Neural progenitor cell (in vitro differentiated cells): ENCODE measurements around the gene PCDHGB3.

ENCODE experiments used
- EZH2 ChIP-seq: fragments of 200-600 bp; sonication (generic); IDR thresholded peaks from 2 replicates; pipeline ENCODE4 v1.6.1; 2017; ENCODE audit warnings: antibody characterized with exemption, mild to moderate bottlenecking, moderate library complexity
- EZH2phosphoT487 ChIP-seq: fragments of 200-600 bp; sonication (generic); IDR thresholded peaks from 2 replicates; pipeline ENCODE4 v1.6.1; 2017; ENCODE audit warnings: antibody characterized with exemption
- TF ChIP-seq, protein P1 (sequence below): fragments of 200-600 bp; sonication (generic); IDR thresholded peaks from 2 replicates; pipeline ENCODE4 v1.5.1; 2017; ENCODE audit warnings: antibody characterized with exemption, mild to moderate bottlenecking

DNA sequence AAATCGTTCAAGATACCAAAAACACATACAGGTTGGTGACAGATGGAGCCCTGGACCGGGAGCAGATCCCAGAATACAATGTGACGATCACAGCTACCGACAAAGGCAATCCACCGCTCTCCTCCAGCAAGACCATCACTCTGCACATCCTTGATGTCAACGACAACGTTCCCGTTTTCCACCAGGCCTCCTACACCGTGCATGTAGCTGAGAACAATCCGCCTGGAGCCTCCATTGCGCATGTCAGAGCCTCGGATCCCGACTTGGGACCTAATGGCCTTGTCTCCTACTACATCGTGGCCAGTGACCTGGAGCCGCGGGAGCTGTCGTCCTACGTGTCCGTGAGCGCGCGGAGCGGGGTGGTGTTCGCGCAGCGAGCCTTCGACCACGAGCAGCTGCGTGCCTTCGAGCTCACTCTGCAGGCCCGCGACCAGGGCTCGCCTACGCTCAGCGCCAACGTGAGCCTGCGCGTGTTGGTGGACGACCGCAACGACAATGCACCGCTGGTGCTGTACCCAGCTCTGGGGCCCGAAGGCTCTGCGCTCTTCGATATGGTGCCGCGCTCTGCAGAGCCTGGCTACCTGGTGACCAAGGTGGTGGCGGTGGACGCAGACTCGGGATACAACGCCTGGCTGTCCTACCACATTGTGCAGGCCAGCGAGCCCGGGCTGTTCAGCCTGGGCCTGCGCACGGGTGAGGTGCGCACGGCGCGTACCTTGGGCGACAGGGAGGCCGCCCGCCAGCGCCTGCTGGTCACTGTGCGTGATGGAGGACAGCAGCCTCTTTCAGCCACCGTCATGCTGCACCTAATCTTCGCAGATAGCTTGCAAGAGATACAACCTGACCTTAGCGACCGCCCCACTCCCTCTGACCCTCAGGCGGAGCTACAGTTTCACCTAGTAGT lies 1.8 kb downstream of the PCDHGB3 start:
- TF ChIP-seq, protein P1, sequence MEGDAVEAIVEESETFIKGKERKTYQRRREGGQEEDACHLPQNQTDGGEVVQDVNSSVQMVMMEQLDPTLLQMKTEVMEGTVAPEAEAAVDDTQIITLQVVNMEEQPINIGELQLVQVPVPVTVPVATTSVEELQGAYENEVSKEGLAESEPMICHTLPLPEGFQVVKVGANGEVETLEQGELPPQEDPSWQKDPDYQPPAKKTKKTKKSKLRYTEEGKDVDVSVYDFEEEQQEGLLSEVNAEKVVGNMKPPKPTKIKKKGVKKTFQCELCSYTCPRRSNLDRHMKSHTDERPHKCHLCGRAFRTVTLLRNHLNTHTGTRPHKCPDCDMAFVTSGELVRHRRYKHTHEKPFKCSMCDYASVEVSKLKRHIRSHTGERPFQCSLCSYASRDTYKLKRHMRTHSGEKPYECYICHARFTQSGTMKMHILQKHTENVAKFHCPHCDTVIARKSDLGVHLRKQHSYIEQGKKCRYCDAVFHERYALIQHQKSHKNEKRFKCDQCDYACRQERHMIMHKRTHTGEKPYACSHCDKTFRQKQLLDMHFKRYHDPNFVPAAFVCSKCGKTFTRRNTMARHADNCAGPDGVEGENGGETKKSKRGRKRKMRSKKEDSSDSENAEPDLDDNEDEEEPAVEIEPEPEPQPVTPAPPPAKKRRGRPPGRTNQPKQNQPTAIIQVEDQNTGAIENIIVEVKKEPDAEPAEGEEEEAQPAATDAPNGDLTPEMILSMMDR = no peak
- TF ChIP-seq EZH2 (no peak), EZH2phosphoT487 (no peak)
